ENCODE results near the gene ADAMTS9. TPM values are rescaled to one million over a fixed set of nuclear protein-coding genes. Genes with fewer than 3 reads are reported as not detected.

ADAMTS9 gene
- total RNA-seq, 1 experiment from 2014 or later, result 0.46 TPM

- no peak overlapping the region for H4K5ac ChIP-seq (ENCODE audit: insufficient read length, low read depth, low read length)
- H4K8ac ChIP-seq (replicated peaks; ENCODE audit: insufficient read length, low read depth, low read length), result no peak overlapping the region
- H2BK20ac ChIP-seq (ENCODE audit: low read depth, low read length, poor library complexity, severe bottlenecking), result no peak overlapping the region
- H3K18ac ChIP-seq (ENCODE audit: insufficient read length, low read depth, low read length), result no peak overlapping the region
- no peak overlapping the region for H2BK5ac ChIP-seq (ENCODE audit: insufficient read length, low read length)
- H3K9ac ChIP-seq (ENCODE audit: extremely low read depth, insufficient read length, low read length), result no peak overlapping the region
- no peak overlapping the region for H3K27ac Mint-ChIP-seq
- no peak overlapping the region for H4K91ac ChIP-seq (ENCODE audit: insufficient read length, low read depth, low read length)
- no peak overlapping the region for H3T11ph ChIP-seq (ENCODE audit: low read length)
- no peak for TF ChIP-seq CTCF (conservative IDR thresholded peaks at IDR 0.05)
- H3K36me3 Mint-ChIP-seq (ENCODE audit: insufficient read depth in 1 of 3, low read depth in 3 of 3), result peaks cover 0 to 7% (median 2%) of the 10 kb centered on the region in 3 experiments; a peak in 4 of 7 replicates
- peaks cover 6% of the 10 kb centered on the region in 2 experiments; a peak in 2 of 4 replicates for H3K4me1 Mint-ChIP-seq
- H3K79me2 ChIP-seq (ENCODE audit: insufficient read depth, low read length), result no peaks in the 10 kb centered on the region
- peaks cover 1% of the 10 kb centered on the region; the same call in 1 of the 2 replicates for H3K27me3 Mint-ChIP-seq (ENCODE audit: low read depth)
- no peak for DNase-seq
- H2AFZ ChIP-seq (ENCODE audit: low read length), result no peak overlapping the region
- no peaks in the 10 kb centered on the region for H3K4me1 ChIP-seq (ENCODE audit: insufficient read depth, low read length)
- no peak overlapping the region for H3K14ac ChIP-seq (ENCODE audit: insufficient read depth, low read length)
- H3K4me3 Mint-ChIP-seq, result no peak overlapping the region
- no peaks in the 10 kb centered on the region for H3K9me3 ChIP-seq (ENCODE audit: control insufficient read depth, low read depth, low read length)
- no peak overlapping the region for H2AK5ac ChIP-seq (ENCODE audit: insufficient read length, low read length)
- H3K4ac ChIP-seq (ENCODE audit: low read depth, low read length), result no peak overlapping the region
- H3K27ac ChIP-seq (ENCODE audit: insufficient read length, low read depth, low read length), result no peak overlapping the region
- no peaks in the 10 kb centered on the region for H4K20me1 ChIP-seq (ENCODE audit: control insufficient read depth, insufficient read depth, insufficient read length)
- H3K9me3 Mint-ChIP-seq, result peaks cover 2 to 3% of the 10 kb centered on the region in 2 experiments; a peak in 1 of 5 replicates
- H3K23me2 ChIP-seq (ENCODE audit: insufficient read length, low read depth, low read length, poor library complexity, severe bottlenecking), result no peaks in the 10 kb centered on the region
- H3K79me1 ChIP-seq (ENCODE audit: insufficient read depth, low read depth, low read length, poor library complexity, severe bottlenecking), result no peaks in the 10 kb centered on the region
- no peak overlapping the region for H2BK12ac ChIP-seq (ENCODE audit: insufficient read length, low read depth, low read length)
- no peak overlapping the region for H2BK15ac ChIP-seq (ENCODE audit: low read depth, low read length)
- no peak overlapping the region for H3K4me2 ChIP-seq (ENCODE audit: insufficient read depth, insufficient read length, low read length)
- H2BK120ac ChIP-seq (ENCODE audit: low read depth, low read length, poor library complexity, severe bottlenecking), result no peak overlapping the region
- no peaks in the 10 kb centered on the region for H3K27me3 ChIP-seq (ENCODE audit: insufficient read depth, low read length)
- no peak overlapping the region for H3K23ac ChIP-seq (ENCODE audit: insufficient read length, low read depth, low read length)
- no peak overlapping the region for H3K56ac ChIP-seq (ENCODE audit: insufficient read length, low read depth, low read length)
- no CpG with 5 or more reads among the region's 1 CpG for WGBS (ENCODE audit: extremely low coverage, insufficient read length, low lambda C conversion rate)
Measured at GRCh38 chr3:64620020-64620419, 67.8 kb downstream of the ADAMTS9 start.
